Subcutaneous adipose tissue (tissue), 4 donors: Measurements from ENCODE around the gene ALG3. TPM values are rescaled to one million over a fixed set of nuclear protein-coding genes. Genes with fewer than 3 reads are reported as not detected.

Experiments
- total RNA-seq, 4 donors: library from RNA; depleted of rRNA; stranded (reverse); fragments of >200 nt; gene quantifications; one replicate each; pipeline ENCODE4 v1.1.0, GENCODE V29; 2016
- TF ChIP-seq, protein P1 (sequence below): fragments of 450-650 bp; IDR thresholded peaks from one replicate; pipeline ENCODE4 v1.5.1; 2016; ENCODE audit warnings: low read depth, mild to moderate bottlenecking, control low read depth, antibody characterized with exemption, moderate library complexity

ALG3 gene
- 10 to 100 TPM; 23.3 to 53.7 (median 47.9) TPM for total RNA-seq

DNA sequence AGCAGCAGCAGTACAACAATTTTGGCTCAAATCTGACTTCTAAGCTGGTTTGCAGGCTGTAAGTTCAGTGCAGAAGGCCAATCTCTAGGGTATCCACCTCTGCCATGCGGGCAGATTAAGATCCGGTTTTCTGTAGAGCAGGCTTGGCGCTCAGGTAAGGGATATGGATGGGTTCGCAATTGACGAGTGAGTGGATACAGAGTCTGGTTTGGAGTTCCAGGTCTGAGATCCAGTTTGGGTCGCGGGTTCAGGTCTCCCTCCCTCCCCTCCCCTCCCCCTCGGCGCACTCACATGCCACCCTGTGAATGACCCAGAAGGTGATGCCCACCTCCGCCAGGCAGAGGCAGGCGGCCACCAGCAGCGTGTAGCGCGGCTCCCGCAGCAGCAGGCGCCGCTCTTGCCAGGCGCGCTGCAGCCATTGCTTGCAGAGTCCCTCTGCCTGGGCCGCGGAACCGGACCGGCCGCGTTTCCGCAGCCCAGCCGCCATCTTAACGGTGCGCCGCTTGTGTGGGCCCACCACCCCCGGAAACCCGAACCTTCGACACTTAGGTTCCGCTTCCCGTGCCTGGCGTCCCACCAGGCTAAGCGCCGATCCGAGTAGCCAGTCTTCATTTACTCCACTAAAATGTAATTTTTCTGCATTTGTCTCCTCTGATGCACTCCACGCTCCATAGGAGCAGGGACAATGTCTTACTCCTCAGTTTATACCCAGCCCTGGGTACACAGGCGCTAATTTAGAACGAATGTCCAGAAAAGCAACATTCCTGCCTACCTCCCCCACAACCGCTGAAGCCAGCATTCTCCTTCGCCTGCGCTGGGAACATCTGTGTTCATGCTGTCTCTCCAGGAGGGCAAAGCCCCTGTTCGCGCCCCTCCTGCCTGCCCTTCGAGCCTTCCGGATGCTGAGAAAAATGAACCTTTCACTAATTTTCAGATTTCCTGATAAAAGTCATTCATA lies at the start of gene ALG3:
Gene ALG3 (minus strand): TSS at position 509 of the 958 bp plus-strand sequence. CDS start 22 bp downstream, at position 487.
- TF ChIP-seq, protein P1, sequence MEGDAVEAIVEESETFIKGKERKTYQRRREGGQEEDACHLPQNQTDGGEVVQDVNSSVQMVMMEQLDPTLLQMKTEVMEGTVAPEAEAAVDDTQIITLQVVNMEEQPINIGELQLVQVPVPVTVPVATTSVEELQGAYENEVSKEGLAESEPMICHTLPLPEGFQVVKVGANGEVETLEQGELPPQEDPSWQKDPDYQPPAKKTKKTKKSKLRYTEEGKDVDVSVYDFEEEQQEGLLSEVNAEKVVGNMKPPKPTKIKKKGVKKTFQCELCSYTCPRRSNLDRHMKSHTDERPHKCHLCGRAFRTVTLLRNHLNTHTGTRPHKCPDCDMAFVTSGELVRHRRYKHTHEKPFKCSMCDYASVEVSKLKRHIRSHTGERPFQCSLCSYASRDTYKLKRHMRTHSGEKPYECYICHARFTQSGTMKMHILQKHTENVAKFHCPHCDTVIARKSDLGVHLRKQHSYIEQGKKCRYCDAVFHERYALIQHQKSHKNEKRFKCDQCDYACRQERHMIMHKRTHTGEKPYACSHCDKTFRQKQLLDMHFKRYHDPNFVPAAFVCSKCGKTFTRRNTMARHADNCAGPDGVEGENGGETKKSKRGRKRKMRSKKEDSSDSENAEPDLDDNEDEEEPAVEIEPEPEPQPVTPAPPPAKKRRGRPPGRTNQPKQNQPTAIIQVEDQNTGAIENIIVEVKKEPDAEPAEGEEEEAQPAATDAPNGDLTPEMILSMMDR, result no peak

DNA sequence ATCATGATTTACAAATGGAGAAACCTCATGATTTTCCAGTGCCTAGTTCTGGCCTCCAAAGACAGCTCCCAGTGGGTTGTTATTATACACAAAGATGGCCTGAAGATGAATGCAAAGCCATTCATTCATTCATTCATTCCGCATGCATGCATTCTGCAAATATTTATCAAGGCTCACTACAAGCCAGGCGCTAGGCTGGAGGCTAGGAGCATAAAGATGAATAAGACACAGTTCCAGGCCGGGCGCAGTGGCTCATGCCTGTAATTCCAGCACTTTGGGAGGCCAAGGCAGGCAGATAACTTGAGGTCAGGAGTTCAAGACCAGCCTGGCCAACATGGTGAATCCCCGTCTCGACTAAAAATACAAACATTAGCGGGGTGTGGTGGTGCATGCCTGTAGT lies 47.9 kb upstream of the ALG3 start:
- TF ChIP-seq, protein P1, result no peak

DNA sequence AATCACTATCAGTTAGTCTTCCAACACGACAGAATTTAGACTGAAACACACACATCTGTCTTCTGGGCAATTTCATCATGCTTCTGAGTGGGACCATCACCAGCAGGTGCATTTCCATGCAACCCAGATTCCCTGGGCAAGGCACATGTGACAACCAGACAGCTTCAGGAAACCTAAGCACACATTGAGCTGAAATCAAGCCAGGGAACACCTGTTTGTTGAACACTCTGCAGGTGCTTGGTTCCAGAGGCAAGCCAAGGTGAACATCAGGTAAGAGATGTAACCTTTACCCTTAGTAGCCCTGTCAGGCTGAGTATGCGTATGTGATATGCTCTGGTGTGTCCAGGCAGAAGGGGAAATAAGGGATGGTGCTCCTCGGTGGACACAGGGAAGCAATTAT lies 47.0 kb upstream of the ALG3 start:
- TF ChIP-seq, protein P1, result no peak

DNA sequence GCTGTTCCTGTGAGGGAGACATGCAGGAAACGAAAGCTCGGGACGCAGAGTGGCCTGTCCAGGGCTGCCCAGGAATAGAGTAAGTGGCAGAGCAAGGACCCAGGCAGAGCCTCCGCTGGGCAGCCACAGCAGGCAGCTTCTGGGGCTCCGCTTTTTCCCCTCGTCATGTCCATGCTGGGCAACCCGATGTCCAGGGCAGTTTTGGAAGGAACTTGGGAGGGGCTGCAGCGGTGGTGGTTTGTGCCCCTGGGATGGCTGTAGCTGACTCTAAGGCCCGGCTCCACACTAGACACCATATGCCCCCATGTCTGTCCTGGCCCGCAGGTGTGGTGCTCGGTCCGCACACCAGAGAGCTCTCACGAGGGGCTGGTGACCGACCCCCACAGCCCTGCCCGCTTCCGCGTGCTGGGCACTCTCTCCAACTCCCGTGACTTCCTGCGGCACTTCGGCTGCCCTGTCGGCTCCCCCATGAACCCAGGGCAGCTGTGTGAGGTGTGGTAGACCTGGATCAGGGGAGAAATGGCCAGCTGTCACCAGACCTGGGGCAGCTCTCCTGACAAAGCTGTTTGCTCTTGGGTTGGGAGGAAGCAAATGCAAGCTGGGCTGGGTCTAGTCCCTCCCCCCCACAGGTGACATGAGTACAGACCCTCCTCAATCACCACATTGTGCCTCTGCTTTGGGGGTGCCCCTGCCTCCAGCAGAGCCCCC lies 43.1 kb upstream of the ALG3 start:
- TF ChIP-seq, protein P1, result no peak

DNA sequence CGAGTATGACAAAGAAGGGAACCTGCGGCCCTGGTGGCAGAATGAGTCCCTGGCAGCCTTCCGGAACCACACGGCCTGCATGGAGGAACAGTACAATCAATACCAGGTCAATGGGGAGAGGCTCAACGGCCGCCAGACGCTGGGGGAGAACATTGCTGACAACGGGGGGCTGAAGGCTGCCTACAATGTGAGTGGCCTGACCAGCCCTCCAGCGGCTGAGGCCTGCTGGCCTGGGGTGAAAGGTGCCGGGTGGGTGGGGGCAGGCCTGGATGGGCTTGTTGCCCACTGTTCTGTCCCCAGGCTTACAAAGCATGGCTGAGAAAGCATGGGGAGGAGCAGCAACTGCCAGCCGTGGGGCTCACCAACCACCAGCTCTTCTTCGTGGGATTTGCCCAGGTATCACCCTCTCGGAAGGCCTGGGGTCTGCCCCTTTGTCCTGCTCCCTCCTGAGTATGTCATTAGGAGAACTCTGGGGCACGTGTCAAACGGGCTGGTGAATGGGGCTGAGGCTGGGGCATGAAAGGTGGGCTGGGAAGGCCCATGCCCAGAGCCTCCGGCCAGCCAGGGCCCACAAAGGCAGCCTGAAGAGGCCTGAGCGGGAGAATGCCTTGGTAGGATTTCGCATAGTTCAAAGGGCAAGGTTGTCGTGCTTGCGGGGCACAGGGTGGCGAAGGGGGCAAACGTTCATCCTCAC lies 42.4 kb upstream of the ALG3 start:
- TF ChIP-seq, protein P1, result no peak

DNA sequence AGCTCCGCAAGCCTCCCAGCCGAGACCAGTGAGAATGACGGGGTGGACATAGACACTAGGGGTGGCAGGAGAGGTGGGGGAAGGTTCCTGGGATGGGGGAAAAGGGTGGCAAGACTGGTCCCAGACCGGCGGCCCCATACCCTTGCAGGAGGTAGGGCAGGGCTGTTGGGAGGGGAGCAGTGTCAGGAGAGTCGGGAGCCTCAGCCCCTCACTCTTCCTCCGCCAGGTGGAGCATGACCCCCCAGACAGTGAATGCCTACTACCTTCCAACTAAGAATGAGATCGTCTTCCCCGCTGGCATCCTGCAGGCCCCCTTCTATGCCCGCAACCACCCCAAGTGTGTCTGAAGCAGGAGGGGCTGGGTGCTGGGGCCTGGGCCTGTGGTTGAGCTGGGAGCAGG lies 41.6 kb upstream of the ALG3 start:
- TF ChIP-seq, protein P1, result no peak
